Panc1 (cell line): ENCODE results near the gene ZNF599. TPM values are rescaled to one million over a fixed set of nuclear protein-coding genes. Genes with fewer than 3 reads are reported as not detected.

Experiments used
- ATAC-seq: fragments of 200-7000 bp; cut with Tn5 transposase; 2 replicates; pipeline ENCODE4 v1.9.1; 2020; ENCODE audit warnings: mild to moderate bottlenecking, moderate library complexity
- BruUV-seq: library from RNA; stranded (reverse); fragments of 400-500 nt; replicated peaks from 2 replicates; lab custom pipeline; 2021; lab: Mats Ljungman, UMichigan
- CTCF ChIA-PET: fragments of 300-600 bp; sonication (Branson Sonifier 250); formaldehyde crosslinking; loops from one replicate; lab custom pipeline; 2022; ENCODE audit warnings: antibody characterized with exemption; lab: Charles Lee
- POLR2A ChIA-PET: fragments of 300-600 bp; sonication (Branson Sonifier 250); formaldehyde crosslinking; loops from one replicate; lab custom pipeline; 2022; ENCODE audit warnings: antibody characterized with exemption; lab: Charles Lee
- DNase-seq: peaks from one replicate; pipeline ENCODE4 v3.0.0-alpha.2; 2010; ENCODE audit warnings: low read depth, low spot score
- H3K27ac ChIP-seq: 2 replicates; pipeline ENCODE4 v1.5.1; 2011; ENCODE audit warnings: mild to moderate bottlenecking, low read length, inconsistent platforms
- H3K27me3 ChIP-seq: fragments of 200-500 bp; sonication (Bioruptor generic); 2 replicates; pipeline ENCODE4 v1.6.0; 2014; ENCODE audit warnings: low read length, inconsistent platforms; ENCODE audit not compliant: control insufficient read depth, insufficient read depth
- H3K36me3 ChIP-seq: fragments of 200-500 bp; sonication (Bioruptor generic); 2 replicates; pipeline ENCODE4 v1.5.1; 2014; ENCODE audit warnings: inconsistent platforms, mild to moderate bottlenecking, low read length, moderate library complexity; ENCODE audit not compliant: control insufficient read depth, insufficient read depth
- H3K4me1 ChIP-seq: 2 replicates; pipeline ENCODE4 v1.5.1; 2011; ENCODE audit warnings: inconsistent platforms, mild to moderate bottlenecking, low read length, moderate library complexity; ENCODE audit not compliant: control insufficient read depth, insufficient read depth
- H3K4me3 ChIP-seq, 2 experiments: 2 replicates each; pipeline ENCODE4 v1.5.1; 2011 to 2012; ENCODE audit warnings: low read depth in 2 of 2, low read length in 2 of 2, mild to moderate bottlenecking in 2 of 2, inconsistent platforms in 1 of 2, moderate library complexity in 1 of 2
- H3K9me3 ChIP-seq: fragments of 200-500 bp; sonication (Bioruptor generic); 2 replicates; pipeline ENCODE4 v1.5.1; 2014; ENCODE audit warnings: low read depth, mild to moderate bottlenecking, inconsistent platforms, low read length, moderate library complexity; ENCODE audit not compliant: control insufficient read depth, insufficient read depth
- POLR2AphosphoS5 ChIP-seq: IDR thresholded peaks from 2 replicates; pipeline ENCODE4 v1.6.1; 2012; ENCODE audit warnings: mild to moderate bottlenecking, low read depth, low read length, moderate library complexity
- SIN3A ChIP-seq: IDR thresholded peaks from 2 replicates; pipeline ENCODE4 v1.6.1; 2012; ENCODE audit warnings: low read depth, mild to moderate bottlenecking, low read length, moderate library complexity, borderline replicate concordance; ENCODE audit not compliant: insufficient read depth
- TCF7L2 ChIP-seq: IDR thresholded peaks from 2 replicates; pipeline ENCODE4 v1.6.1; 2011; ENCODE audit warnings: mild to moderate bottlenecking, low read depth, low read length, inconsistent platforms
- in situ Hi-C: cut with HindIII; loops from 2 replicates; pipeline ENCODE4 v1.10.0; 2016; ENCODE audit warnings: low sequenced_read_pairs, low pct_unique_long_range_greater_than_20kb
- intact Hi-C: fragments of 100-400 bp; cut with micrococcal nuclease; formaldehyde crosslinking; loops from one replicate; pipeline ENCODE4 v1.10.0; 2022; ENCODE audit not compliant: unreplicated experiment
- total RNA-seq: library from RNA; stranded (reverse); gene quantifications from one replicate; pipeline ENCODE4 v1.2.1, GENCODE V29; 2021; ENCODE audit not compliant: unreplicated experiment
- TF ChIP-seq, protein P1 (sequence below): fragments of 450-650 bp; IDR thresholded peaks from 2 replicates; pipeline ENCODE4 v1.5.1; 2017; ENCODE audit warnings: mild to moderate bottlenecking
- TF ChIP-seq, protein P2 (sequence below), 2 experiments: IDR thresholded peaks; 2 replicates each; pipeline ENCODE4 v1.6.1; 2011 to 2012; ENCODE audit warnings: low read depth in 2 of 2, control low read depth in 1 of 2, low read length in 1 of 2, mild to moderate bottlenecking in 1 of 2, moderate library complexity in 1 of 2; ENCODE audit not compliant: insufficient read depth in 1 of 2

The ZNF599 gene
- total RNA-seq, 1 experiment from 2014 or later = 8.2 TPM

DNA sequence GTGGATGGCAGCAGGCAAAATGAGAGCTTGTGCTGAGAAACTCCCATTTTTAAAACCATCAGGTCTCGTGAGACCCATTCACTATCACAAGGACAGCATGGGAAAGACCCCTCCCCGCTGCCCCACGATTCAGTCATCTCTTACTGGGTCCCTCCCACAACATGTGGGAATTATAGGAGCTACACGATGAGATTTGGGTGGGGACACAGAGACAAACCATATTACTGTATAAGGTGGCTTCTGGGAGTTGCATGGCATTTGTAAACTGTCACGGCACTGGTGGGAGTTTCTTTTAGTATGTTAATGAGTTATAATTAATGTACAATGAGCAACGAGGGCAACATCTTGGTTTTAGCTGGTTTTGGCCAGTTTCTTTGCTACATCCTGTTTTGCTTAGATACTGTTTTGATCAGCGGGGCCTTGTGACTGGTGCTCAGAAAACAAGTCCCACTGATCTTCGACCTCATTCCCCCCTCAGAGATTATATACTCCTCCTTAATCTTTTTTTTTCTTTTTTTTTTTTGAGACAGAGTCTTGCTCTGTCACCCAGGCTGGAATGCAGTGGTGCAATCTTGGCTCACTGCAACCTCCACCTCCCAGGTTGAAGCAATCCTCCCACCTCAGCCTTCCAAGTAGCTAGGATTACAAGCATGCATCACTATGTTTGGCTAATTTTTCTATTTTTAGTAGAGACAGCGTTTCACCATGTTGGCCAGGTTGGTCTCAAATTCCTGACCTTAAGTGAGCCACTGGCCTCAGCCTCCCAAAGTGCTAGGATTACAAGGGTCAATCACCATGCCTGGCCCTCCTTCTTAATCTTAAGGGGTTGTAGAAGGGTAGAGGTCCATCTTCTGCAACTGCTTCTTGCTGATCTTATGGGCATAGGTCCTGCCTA lies 21.3 kb upstream of the ZNF599 start:
- in situ Hi-C loops = no loop called here

DNA sequence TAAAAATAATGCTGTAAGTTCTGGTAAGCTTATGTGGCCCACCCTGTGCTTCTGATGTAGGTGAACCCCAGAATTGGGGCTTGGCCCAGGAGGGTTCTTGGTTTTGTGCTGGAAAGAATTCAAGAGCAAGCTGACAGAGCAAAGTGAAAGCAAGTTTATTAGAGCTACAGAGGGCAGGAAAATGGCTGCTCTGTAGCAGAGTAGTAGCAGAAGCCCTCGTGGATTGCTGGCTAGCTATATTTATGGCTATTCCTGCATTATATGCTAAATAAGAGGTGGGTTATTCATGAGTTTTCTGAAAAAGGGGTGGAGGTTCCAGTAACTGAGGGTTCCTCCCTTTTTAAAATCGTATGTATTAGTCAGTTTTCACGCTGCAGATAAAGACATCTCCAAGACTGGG lies 20.6 kb upstream of the ZNF599 start:
- H3K36me3 ChIP-seq = no peaks in the 10 kb centered on the region
- peak overlapping the region in 1 of 2 experiments; percentile 29; a peak in 2 of 4 replicates for H3K4me3 ChIP-seq
- H3K27ac ChIP-seq = no peak overlapping the region
- ChIA-PET CTCF (interaction anchor here (0.5 kb wide), 1 partner anchor 978 kb away, joined by 5 read pairs; no protein-coding TSS in a partner anchor), POLR2A (no interaction called here)
- no peaks in the 10 kb centered on the region for H3K4me1 ChIP-seq
- TF ChIP-seq, protein P1, sequence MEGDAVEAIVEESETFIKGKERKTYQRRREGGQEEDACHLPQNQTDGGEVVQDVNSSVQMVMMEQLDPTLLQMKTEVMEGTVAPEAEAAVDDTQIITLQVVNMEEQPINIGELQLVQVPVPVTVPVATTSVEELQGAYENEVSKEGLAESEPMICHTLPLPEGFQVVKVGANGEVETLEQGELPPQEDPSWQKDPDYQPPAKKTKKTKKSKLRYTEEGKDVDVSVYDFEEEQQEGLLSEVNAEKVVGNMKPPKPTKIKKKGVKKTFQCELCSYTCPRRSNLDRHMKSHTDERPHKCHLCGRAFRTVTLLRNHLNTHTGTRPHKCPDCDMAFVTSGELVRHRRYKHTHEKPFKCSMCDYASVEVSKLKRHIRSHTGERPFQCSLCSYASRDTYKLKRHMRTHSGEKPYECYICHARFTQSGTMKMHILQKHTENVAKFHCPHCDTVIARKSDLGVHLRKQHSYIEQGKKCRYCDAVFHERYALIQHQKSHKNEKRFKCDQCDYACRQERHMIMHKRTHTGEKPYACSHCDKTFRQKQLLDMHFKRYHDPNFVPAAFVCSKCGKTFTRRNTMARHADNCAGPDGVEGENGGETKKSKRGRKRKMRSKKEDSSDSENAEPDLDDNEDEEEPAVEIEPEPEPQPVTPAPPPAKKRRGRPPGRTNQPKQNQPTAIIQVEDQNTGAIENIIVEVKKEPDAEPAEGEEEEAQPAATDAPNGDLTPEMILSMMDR = no peak
- TF ChIP-seq POLR2AphosphoS5 = no peak
- TF ChIP-seq, protein P2, sequence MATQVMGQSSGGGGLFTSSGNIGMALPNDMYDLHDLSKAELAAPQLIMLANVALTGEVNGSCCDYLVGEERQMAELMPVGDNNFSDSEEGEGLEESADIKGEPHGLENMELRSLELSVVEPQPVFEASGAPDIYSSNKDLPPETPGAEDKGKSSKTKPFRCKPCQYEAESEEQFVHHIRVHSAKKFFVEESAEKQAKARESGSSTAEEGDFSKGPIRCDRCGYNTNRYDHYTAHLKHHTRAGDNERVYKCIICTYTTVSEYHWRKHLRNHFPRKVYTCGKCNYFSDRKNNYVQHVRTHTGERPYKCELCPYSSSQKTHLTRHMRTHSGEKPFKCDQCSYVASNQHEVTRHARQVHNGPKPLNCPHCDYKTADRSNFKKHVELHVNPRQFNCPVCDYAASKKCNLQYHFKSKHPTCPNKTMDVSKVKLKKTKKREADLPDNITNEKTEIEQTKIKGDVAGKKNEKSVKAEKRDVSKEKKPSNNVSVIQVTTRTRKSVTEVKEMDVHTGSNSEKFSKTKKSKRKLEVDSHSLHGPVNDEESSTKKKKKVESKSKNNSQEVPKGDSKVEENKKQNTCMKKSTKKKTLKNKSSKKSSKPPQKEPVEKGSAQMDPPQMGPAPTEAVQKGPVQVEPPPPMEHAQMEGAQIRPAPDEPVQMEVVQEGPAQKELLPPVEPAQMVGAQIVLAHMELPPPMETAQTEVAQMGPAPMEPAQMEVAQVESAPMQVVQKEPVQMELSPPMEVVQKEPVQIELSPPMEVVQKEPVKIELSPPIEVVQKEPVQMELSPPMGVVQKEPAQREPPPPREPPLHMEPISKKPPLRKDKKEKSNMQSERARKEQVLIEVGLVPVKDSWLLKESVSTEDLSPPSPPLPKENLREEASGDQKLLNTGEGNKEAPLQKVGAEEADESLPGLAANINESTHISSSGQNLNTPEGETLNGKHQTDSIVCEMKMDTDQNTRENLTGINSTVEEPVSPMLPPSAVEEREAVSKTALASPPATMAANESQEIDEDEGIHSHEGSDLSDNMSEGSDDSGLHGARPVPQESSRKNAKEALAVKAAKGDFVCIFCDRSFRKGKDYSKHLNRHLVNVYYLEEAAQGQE (IDR thresholded peaks at IDR 0.05; ENCODE audit: insufficient read depth in 1 of 2, low read depth in 2 of 2, low read length in 1 of 2) = no peak
- TF ChIP-seq SIN3A = no peak
- TF ChIP-seq TCF7L2 = no peak
- no peak for DNase-seq
- in situ Hi-C loops (no loop called here), intact Hi-C loops (no loop called here)
- H3K9me3 ChIP-seq = peaks cover 2% of the 10 kb centered on the region; the same call in 1 of the 2 replicates
- no peaks in the 10 kb centered on the region; the same call in 1 of the 2 replicates for H3K27me3 ChIP-seq
- ATAC-seq = peak; percentile 58; the same call in 1 of the 2 replicates
- no TSS peak for BruUV-seq

More for the DNA sequence above, 21.3 kb upstream of the ZNF599 start:
- no TSS peak for BruUV-seq
- ATAC-seq (no peak), DNase-seq (no peak)
- H3K36me3 ChIP-seq = no peaks in the 10 kb centered on the region
- no peaks in the 10 kb centered on the region for H3K27me3 ChIP-seq
- H3K4me3 ChIP-seq = no peak overlapping the region
- no peak overlapping the region for H3K27ac ChIP-seq
- H3K9me3 ChIP-seq = no peaks in the 10 kb centered on the region
- TF ChIP-seq, protein P2 (IDR thresholded peaks at IDR 0.05; ENCODE audit: insufficient read depth in 1 of 2, low read depth in 2 of 2, low read length in 1 of 2) = no peak
- TF ChIP-seq POLR2AphosphoS5 (no peak), TCF7L2 (no peak), SIN3A (no peak)
- TF ChIP-seq, protein P1 = no peak
- POLR2A ChIA-PET = no interaction called here
- H3K4me1 ChIP-seq = no peaks in the 10 kb centered on the region
- intact Hi-C loops = no loop called here
- CTCF ChIA-PET = interaction anchor here (0.5 to 0.7 kb wide), 2 partner anchors 359 to 979 kb away, joined by 5 to 7 read pairs; no protein-coding TSS in a partner anchor
